ENCODE data around the gene CLEC19A.

Gene CLEC19A

DNA sequence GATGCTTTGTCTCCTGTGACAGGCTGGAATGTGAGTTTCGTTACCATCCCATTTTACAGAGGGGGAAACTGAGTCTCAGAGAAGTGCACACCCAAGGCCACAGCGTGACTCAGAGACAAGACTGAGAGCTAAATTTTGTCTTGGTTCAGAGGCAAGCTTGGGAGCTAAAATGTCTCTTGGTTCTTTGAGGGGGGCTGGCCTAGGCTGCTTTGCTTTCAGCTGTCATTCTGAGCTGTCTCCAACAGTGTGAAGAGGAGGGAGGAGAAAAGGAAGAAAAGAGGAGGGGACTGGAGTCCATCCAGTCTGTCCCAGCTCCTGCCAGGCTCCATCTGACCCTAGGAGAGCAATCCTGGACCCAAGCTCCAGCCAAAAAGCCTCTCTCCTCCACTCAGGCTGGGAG is at the start of gene CLEC19A:
CLEC19A (plus strand) TSS at position 301 of the 400 bp plus-strand sequence. CDS start 121 bp downstream, outside the sequence.
- DNase-seq (no peak), ATAC-seq (no peak)

DNA sequence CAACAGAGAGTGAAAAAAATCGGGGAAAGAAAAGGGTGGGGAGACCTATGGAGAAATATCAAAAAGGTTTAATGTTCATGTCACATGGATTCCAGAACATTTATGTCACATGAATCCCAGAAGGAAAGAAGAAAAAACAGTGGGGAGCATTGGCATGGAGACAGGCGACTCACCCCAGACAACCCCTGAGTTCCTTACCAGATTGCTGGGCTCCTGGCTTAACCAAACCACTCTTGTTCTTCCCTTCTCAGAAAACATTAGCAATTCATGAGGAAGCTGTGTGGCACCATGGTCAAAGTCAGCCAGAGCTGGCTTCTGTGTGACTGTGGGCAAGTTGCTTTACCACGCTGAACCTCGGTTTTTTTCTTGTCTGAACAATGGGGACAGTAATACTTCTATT is 49.6 kb upstream of the CLEC19A start:
- ATAC-seq (no peak), DNase-seq (no peak)

DNA sequence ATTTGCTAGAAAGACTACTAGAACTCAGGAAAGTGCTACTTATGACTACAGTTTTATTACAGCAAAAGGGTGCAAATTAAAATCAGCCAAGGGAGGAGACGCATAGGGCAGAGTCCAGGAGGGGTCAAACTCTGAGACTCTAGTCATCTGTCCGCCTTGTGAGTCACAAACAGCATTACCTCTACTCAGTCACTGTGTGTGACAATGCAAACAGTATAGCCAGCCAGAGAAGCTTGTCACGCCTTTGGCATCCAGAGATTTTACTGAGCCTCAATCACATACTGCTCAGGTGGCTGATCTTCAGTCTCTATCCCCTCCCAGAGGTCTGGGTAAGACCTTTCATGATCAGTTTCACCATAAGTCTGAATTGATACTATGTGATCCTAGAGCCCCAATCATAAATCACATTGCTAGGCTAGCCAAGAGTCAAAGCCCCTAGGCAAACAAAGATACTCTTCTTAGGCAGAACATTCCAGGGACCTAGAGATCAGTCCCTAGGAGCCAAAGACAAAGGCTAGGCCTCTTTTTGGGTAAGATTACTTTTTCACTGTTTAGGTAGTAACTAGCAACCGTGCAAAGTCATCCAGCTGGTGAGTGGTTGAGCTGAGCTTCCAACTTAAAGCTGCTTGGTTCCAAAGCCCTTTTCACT is 48.8 kb upstream of the CLEC19A start:
- no peak for DNase-seq
- no peak for ATAC-seq

DNA sequence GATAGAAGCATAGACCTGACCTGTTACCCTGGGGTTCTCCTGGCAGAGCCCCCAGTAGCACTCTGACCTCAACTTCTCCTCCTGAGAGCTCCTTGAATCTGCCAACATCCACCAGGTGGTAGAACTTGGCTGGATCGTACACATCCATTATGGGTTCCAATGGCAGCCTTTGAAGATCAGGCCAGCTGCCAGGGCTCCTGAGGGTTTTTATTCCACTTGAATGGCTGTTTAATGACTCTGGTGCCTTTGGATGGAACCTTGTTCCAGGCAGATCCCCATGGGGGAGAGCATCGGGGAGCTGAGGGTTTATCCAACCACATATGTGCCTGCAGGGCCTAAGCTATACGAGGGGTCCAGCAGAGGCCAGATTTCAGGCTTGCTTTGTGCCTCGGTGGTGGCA is 47.1 kb upstream of the CLEC19A start:
- ATAC-seq, result no peak
- no peak for DNase-seq

DNA sequence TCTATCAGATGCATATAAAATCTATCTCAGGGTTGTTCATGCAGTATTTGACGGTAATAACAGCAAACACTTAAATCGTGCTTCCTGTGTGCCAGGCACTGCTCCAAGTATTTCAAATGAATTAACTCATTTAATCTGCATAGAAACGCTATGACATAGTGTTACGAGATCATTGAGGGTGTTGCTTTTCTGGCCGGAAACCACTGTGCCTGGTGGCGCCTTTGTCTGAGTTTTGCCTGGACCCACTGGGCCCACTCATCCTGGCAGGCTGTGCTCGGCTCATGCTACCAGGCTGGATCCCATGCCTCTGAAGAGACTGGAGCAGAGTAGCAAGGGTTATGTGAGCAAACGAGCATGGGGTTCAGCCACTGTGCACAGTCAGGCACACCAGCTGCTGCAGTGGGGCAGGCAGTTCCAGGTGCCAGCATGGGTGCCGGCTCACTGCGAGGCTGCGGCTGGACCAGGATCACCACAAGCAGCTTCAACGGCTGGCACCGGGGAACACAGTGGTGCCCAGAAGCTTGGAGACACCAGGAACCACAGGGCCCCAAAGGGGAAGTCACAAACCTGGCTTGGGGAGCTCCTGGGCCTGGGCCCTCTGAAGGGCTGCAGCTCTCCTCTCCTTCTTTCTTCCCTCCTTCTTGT is 45.9 kb upstream of the CLEC19A start:
- DNase-seq (no peak), ATAC-seq (no peak)

DNA sequence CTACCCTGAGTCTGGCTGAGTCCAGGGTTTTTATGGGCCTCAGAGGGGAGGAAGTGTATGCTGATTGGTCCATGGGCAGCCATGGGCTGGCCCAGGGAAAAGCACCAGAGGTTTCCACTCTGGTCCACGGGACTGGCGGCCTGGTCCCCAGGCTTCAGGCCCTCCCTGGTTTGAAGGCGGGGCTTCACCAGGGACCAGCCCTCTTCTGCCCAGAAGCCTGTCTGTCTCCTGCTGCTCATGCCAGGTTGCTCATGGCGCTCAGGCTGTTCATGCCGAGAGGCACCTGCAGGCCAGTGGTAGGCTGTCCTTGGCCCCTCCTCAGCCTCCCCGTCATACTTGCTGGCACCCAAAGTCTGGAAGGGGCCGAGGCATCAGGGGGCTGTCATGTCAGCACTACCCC is 45.0 kb upstream of the CLEC19A start:
- ATAC-seq (no peak), DNase-seq (no peak)

DNA sequence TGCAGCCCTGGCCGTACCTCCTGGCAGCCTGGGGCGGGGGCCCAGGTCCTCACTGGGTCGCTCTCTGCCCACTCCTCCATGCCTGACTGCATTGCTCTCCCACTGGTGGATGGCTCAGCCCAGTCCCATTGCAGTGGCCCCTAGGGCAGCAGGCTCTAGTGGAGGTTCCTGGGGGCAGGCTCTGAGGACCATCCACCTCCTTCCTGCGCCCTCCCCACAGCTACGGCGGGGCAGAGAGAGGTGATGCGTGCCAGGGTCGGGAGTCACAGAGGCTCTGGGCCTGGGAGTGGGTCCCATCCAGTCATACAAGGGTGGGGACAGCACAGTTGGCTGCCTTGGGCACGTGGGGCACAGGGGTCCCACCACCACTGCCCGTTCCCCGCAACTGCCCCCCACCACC is 44.0 kb upstream of the CLEC19A start:
- ATAC-seq, result no peak
- no peak for DNase-seq

DNA sequence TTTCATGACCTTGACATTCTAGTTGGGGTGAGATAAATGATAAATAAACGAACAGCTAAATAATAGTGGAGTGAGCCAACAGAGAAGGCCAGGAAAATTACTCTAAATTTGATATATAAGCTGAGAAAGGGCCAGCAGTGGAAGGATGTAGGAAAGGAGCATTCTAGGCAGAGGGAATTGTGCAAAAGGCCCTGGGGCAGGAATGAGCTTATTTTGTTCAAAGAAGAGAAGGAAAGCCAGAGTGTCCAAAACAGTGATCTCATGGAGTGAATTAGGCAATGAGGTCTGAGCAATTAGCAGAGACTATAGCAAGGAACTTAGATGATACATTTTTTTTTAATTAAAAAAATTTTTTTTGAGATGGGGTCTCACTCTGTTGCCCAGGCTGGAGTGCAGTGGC is 43.3 kb upstream of the CLEC19A start:
- no peak for ATAC-seq
- DNase-seq, result no peak

DNA sequence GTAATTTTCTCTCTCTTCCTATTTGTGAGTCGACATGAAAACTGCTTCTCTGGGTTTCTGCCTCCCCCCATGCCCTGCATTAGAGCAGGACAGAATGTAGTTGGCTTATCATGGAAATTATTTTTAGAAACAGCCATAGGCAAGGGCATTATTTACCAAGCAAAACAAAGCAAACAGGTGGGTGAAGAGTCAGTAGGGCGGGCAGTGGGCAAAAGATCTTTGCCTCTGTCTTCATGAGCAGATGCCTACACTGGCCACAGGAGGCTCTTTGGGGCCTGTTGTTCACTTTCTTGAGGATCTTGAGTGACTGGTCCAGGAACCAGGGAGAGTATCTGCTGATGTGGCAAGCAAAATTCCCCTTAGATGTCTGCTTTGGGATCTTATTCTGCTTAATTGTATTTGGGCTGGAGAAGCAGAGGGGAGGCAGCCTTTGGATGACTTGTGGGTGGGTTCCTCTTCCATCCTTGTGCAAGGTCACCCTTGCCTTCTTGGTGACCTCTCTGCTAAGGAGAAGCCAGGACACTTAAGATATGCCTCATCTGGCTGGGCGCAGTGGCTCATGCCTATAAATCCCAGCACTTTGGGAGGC is 42.5 kb upstream of the CLEC19A start:
- ATAC-seq, result no peak
- DNase-seq, result no peak

DNA sequence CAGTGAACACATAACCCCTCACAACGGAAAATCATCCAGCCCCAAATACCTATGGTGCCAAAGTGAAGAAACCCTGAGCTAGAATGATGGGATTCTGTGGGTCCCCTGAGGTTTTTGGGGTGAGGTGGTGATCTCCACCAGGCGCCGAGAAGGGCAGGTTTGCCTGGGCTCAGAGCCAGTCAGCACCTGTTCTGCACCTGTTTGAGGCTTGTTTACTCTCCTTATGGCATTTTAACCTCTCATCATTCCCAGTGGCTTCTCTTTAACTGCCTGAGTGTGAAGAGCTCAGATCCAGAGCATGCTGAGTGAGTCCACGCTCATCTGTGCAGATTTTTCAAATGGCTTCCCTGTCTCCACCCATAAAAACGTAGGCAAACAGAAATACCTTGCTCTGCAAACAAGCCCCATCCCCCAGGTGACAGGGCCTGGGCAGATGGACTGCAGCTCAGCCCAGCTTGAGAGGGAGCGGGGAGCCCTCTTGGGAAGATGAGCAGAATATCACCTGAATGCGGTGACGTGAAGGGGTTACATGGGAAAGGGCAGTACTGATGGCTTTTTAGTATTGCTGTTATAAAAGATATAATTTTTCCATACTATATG is 40.1 kb upstream of the CLEC19A start:
- ATAC-seq, result no peak
- DNase-seq, result no peak

DNA sequence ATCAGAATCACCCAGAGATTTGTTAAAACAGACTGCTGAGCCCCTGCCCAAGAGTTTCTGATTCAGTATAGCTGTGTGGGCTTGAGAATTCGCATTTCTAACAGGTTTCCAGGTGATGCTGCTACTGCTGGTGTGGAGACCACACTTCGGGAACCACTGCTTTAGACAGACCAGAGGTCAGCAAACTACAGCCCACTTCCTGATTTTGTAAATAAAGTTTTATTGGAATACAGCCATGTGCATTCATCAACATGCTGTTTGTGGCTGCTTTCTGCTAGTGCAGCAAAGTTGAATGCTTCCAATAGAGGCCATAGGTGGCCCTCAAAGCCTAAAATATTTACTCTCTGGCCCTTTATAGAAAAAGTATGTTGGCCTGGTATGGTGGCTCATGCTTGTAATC is 32.6 kb upstream of the CLEC19A start:
- no peak for DNase-seq
- no peak for ATAC-seq

DNA sequence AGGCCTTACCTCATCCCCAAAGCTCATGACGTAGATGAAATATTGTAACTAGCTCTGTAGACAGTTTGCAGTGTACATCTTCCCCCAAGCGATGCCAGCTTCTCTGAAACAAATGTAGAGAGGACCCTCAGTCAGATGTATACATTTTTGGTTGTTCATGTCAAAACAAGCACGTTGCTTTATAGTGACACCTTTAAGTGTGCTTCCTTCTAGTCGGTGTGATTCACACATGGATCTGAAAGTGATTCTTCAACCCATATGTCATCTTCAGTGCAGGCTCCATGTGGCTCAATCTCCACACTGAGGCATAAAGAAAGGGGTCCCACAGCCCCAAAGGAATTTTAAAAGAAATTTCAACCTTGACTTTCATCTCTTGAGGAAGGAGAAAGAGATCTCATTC is 30.9 kb upstream of the CLEC19A start:
- ATAC-seq, result no peak

DNA sequence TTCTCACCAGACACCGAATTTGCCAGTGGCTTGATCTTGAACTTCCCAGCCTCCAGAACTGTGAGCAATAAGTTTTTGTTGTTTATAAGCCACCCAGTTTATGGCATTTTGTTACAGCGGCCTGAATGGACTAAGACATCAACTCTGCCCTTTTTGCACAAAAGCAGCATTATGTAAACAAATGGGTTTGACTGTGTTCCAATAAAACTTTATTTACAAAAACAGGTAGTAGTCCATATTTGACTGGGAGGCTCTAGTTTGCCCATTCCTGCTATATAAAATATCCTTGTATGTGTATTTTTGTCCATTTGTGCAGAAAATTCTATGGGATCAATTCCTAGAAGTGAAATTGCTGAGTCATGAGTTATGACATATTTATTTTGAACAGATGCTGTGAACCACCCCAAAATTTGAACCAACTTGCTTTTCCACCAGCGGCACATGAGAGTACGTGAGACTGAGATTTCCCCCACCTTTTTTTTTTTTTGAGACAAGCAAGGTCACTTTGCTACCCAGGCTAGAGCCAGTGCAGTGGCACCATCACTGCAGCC is 21.3 kb upstream of the CLEC19A start:
- ATAC-seq (no peak), DNase-seq (no peak)

More for the DNA sequence above, 30.9 kb upstream of the CLEC19A start:
- DNase-seq, result no peak

DNA sequence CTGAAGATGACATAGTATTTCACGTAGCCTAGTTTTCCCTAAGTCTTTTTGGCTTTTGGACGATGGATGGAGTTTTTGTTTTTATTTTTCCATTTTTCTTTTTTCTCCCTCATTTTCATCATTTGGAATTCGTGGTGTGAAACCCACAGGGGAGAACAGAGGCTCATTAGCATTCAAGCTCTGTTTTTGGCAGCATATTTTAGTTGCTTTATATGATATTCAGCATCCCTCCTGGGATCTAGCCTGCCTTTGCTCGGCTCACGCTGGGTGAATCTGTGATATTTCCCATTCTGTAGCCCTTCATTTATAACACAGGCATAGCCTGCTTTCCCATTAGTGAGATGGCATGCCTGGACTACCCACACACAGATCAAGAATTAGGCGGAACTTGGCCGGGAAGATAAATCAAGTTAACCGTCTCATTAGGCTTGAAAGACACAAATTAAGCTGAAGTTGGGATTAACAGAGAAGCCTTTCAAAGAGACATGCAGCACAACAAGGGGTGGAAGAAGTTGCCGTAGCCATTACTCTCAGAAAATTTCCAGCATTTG is 20.1 kb upstream of the CLEC19A start:
- ATAC-seq, result no peak
- DNase-seq, result no peak

DNA sequence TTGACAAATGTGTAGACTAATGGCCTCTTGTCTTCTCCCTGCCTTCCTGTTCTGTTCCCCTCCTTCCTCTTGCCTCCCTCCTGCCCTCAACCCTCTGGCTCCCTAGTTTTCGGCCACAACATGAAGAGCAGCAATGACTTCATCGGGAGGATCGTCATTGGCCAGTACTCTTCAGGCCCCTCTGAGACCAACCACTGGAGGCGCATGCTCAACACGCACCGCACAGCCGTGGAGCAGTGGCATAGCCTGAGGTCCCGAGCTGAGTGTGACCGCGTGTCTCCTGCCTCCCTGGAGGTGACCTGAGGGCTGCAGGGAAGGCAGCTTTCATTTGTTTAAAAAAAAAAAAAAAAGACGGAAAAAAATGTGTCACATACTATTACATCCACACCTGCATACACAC is 18.8 kb upstream of the CLEC19A start:
- ATAC-seq, result no peak
- DNase-seq, result no peak

DNA sequence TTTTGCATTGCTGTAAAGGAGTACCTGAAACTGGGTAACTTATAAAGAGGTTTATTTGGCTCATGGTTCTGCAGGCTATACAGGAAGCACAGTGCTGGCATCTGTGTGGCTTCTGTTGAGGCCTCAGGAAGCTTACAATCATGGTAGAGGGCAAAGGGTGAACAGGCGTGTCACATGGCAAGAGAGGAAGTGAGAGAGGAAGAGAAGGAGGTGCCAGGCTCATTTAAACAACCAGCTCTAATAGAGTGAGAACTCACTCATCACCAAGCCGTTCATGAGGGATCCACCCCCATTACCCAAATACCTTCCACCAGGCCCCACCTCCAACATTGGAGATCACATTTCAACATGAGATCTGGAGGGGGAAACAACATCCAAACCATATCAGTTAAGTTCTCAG is 16.4 kb upstream of the CLEC19A start:
- no peak for DNase-seq
- ATAC-seq, result no peak

DNA sequence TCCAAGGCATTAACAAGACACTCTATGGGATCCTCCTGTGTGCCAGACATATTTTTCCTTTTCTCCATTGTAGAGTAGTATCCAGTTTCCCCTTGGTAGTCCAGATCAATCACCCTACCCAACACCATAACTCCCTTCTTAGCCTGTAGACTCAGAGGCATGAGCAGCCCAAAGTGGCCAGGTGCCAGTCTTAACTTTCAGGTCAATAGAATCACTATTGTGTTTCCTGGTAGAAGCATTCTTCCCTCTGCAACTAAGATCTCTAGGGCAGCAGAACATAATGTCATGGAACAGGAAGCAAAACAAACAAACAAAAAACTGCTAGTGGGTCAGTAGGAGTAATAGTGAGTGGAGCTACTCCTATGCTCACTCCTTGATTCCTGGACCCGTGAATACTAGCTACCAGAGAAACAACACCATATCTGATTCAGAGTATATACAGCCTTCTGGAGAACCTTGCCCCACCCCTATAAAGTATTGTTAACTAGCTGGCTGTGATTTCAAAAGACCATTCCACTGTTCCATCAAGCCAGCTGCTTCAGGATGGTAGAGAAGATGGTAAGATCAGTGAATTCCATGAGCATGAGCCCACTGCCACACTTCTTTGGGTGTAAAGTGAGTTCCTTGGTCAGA is 11.2 kb upstream of the CLEC19A start:
- DNase-seq (no peak), ATAC-seq (no peak)

DNA sequence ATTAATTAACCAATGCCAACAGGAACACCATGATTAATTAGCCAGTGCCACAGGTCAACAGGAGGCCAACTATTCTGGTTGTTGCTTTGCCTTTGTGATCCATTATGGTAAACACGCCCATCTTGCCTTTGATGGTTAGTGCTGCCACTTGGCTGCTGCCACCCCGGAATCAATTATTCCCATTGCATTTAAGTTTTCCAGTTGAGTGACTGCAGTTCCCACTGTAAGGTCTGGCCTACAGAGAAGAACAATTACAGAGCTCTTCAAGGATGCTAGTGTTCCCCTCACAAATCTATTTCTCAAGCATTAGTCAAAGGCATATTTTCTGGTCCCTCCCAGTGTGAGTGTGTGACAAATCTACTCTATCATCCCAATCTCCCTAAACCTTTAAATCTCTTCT is 7.1 kb upstream of the CLEC19A start:
- no peak for ATAC-seq
- no peak for DNase-seq

DNA sequence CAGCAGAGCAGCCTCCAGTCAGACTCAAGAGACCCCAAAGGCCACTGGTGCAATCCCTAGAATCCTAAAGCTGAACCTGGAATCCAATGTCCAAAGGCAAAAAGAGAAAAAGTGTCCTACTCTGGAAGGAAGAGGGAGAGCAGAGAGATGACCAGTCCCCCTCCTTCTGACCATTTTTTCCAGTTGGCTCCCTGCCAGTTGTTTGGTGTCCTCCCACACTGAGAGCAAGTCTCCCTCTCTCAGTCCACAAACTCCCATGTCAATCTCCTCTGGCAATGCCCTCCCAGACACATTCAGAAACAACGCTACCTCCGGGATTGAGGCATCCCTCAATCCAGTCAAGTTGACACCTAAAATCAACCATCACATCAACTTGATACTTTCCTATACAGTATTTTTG is 4.3 kb upstream of the CLEC19A start:
- ATAC-seq (no peak), DNase-seq (no peak)

DNA sequence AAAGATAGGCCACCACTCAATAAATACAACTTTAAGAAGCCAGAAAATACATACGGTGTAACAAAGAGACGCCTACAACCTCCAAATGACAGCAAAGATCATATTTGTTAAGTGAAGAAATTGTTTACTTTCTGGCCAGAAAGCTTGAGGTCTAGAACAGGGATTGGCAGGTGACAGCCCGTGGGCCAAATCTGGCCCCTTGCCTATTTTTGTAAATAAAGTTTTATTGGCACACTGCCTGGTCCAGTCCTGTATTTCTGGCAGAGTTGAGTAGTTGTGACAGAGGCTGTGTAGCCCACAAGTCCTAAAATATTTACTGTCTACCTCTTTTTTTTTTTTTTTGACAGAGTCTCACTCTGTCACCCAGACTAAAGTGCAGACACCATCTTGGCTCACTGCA is 3.4 kb upstream of the CLEC19A start:
- DNase-seq (no peak), ATAC-seq (no peak)

DNA sequence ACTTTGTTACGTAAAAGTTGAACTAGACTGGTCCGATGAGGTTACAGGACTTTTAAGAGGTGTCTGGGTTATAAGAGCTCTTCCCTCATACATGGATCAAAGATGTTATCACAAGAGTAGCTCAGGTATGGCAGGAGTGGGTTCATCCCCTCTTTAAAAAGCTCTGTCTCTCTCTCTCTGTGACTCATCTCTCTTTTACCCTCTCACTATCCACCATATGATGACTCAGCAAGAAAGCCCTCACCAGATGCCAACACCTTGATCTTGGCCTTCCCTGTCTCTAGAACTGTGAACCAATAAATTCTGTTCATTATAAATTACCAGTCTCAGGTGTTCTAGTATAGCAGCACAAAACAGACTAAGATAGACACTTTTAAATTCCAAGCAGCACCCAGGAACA is 1.9 kb upstream of the CLEC19A start:
- DNase-seq, result no peak
- no peak for ATAC-seq

DNA sequence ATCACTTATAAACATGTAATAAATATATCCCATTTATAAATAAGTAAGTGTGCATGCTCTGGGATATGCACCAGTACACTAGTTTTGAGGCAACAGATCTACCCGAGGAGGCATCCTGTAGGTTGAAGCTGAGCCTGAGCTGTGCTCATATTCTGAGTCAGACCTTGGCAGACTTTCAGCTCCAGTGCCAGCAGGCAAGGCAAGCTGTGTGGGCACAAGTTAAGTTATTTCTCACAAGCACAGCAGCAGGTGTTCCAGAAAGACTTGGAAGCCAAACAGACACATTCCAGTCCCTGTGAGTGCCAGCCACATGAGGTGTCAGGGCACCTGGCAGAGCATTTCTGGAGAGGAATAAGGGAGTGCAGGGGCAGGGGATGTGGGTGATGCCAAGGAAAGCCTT is 1.3 kb upstream of the CLEC19A start:
- no peak for DNase-seq

DNA sequence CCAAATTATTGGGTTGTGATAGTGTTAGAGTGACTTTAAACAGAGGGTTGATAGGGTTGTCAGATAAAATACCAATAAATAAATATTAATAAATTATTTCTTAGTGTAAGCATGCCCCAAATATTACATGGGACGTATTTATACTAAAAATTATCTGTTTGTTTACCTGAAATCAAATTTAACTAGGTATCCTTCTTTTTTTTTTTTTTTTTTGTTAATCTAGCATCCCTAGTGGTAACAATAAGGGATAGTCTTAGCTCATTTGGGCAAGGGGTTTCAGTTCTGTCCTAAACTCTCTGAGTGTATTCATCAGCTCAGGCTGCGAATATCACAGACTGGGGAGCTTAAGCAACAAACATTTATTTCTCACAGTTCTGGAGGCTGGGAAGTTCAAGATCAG is 1.3 kb downstream of the CLEC19A start:
- ATAC-seq (no peak), DNase-seq (no peak)

More for the DNA sequence above, 1.3 kb upstream of the CLEC19A start:
- no peak for ATAC-seq

All from stimulated activated naive CD8-positive, alpha-beta T cell treated with anti-CD3 and anti-CD28 coated beads, Interleukin-15, Interleukin-2, amounts not matched to agents 100 U/mL and 50 U/mL, for 24 hours (primary cell).